Muscle layer of duodenum (tissue), 2 donors: ENCODE data around the gene STX8.
A peak's percentile ranks its signal among the peaks of the same experiment; 100 is the strongest.

Experiments
- H3K27ac ChIP-seq: one replicate; pipeline ENCODE4 v1.7.0; 2013; ENCODE audit warnings: mild to moderate bottlenecking, low read length
- H3K27me3 ChIP-seq: one replicate; pipeline ENCODE4 v1.7.0; 2013; ENCODE audit warnings: low read depth, mild to moderate bottlenecking, control low read depth, low read length
- H3K36me3 ChIP-seq, 2 donors: one replicate each; pipeline ENCODE4 v1.7.0; 2013; ENCODE audit warnings: low read length in 2 of 2, control low read depth in 1 of 2, mild to moderate bottlenecking in 1 of 2; ENCODE audit not compliant: insufficient read depth in 2 of 2, control insufficient read depth in 1 of 2
- H3K4me1 ChIP-seq, 2 donors: one replicate each; pipeline ENCODE4 v1.7.0; 2013; ENCODE audit warnings: low read length in 2 of 2, mild to moderate bottlenecking in 2 of 2, control low read depth in 1 of 2, moderate library complexity in 1 of 2; ENCODE audit not compliant: insufficient read depth in 2 of 2, control insufficient read depth in 1 of 2
- H3K4me3 ChIP-seq, 2 donors: one replicate each; pipeline ENCODE4 v1.7.0; 2013; ENCODE audit warnings: low read length in 2 of 2, low read depth in 1 of 2, mild to moderate bottlenecking in 1 of 2
- H3K9me3 ChIP-seq, 2 donors: one replicate each; pipeline ENCODE4 v1.7.0; 2013; ENCODE audit warnings: low read length in 2 of 2, control low read depth in 1 of 2, mild to moderate bottlenecking in 1 of 2; ENCODE audit not compliant: control insufficient read depth in 1 of 2
- donor health status: healthy.

The STX8 gene

GRCh38 chr17:9313346-9313745 is 262.3 kb downstream of the STX8 start:
- Histone ChIP-seq H3K4me1 (no peaks in the 10 kb centered on the region), H3K4me3 (no peak overlapping the region), H3K27ac (no peak overlapping the region), H3K9me3 (no peaks in the 10 kb centered on the region), H3K36me3 (no peaks in the 10 kb centered on the region), H3K27me3 (no peaks in the 10 kb centered on the region)

- Histone ChIP-seq H3K4me1 (peaks cover 0 to 4% of the 10 kb centered on the region in 2 donors), H3K9me3 (no peaks in the 10 kb centered on the region), H3K4me3 (no peak overlapping the region), H3K27ac (no peak overlapping the region), H3K36me3 (no peaks in the 10 kb centered on the region), H3K27me3 (no peaks in the 10 kb centered on the region)
Observed at GRCh38 chr17:9309216-9309615, 266.4 kb downstream of the STX8 start.

GRCh38 chr17:9308069-9308468 is 267.6 kb downstream of the STX8 start:
- Histone ChIP-seq H3K27me3 (no peaks in the 10 kb centered on the region), H3K4me3 (no peak overlapping the region), H3K9me3 (no peaks in the 10 kb centered on the region), H3K27ac (no peak overlapping the region), H3K36me3 (no peaks in the 10 kb centered on the region), H3K4me1 (peaks cover 0 to 4% of the 10 kb centered on the region in 2 donors)

- Histone ChIP-seq H3K4me3 (no peak overlapping the region), H3K36me3 (no peaks in the 10 kb centered on the region), H3K27me3 (no peaks in the 10 kb centered on the region), H3K9me3 (no peaks in the 10 kb centered on the region), H3K4me1 (peaks cover 0 to 4% of the 10 kb centered on the region in 2 donors), H3K27ac (no peak overlapping the region)
Observed at GRCh38 chr17:9307313-9307998, 268.2 kb downstream of the STX8 start.

GRCh38 chr17:9306086-9306485 is 269.5 kb downstream of the STX8 start:
- Histone ChIP-seq H3K4me1 (peaks cover 0 to 4% of the 10 kb centered on the region in 2 donors), H3K4me3 (no peak overlapping the region), H3K27ac (no peak overlapping the region)

GRCh38 chr17:9299695-9300094 is 275.9 kb downstream of the STX8 start:
- H3K27ac ChIP-seq: no peak overlapping the region
- peaks cover 0 to 4% of the 10 kb centered on the region in 2 donors for H3K4me1 ChIP-seq
- H3K27me3 ChIP-seq: no peaks in the 10 kb centered on the region
- no peaks in the 10 kb centered on the region for H3K9me3 ChIP-seq
- no peak overlapping the region for H3K4me3 ChIP-seq
- no peaks in the 10 kb centered on the region for H3K36me3 ChIP-seq

More at GRCh38 chr17:9306086-9306485, 269.5 kb downstream of the STX8 start:
- Histone ChIP-seq H3K36me3 (no peaks in the 10 kb centered on the region), H3K27me3 (no peaks in the 10 kb centered on the region), H3K9me3 (no peaks in the 10 kb centered on the region)

GRCh38 chr17:9298776-9299295 is 276.8 kb downstream of the STX8 start:
- no peaks in the 10 kb centered on the region for H3K9me3 ChIP-seq
- peaks cover 0 to 12% of the 10 kb centered on the region in 2 donors for H3K4me1 ChIP-seq

GRCh38 chr17:9298135-9298534 is 277.5 kb downstream of the STX8 start:
- H3K27me3 ChIP-seq: no peaks in the 10 kb centered on the region
- H3K27ac ChIP-seq: no peak overlapping the region
- H3K36me3 ChIP-seq: no peaks in the 10 kb centered on the region
- peaks cover 0 to 16% of the 10 kb centered on the region in 2 donors for H3K4me1 ChIP-seq
- H3K4me3 ChIP-seq: no peak overlapping the region
- no peaks in the 10 kb centered on the region for H3K9me3 ChIP-seq

More at GRCh38 chr17:9298776-9299295, 276.8 kb downstream of the STX8 start:
- Histone ChIP-seq H3K4me3 (no peak overlapping the region), H3K36me3 (no peaks in the 10 kb centered on the region), H3K27me3 (no peaks in the 10 kb centered on the region), H3K27ac (no peak overlapping the region)

GRCh38 chr17:9294661-9295210 is 280.9 kb downstream of the STX8 start:
- Histone ChIP-seq H3K4me3 (no peak overlapping the region), H3K9me3 (no peaks in the 10 kb centered on the region), H3K4me1 (peaks cover 8 to 31% of the 10 kb centered on the region in 2 donors), H3K27ac (no peak overlapping the region), H3K27me3 (no peaks in the 10 kb centered on the region), H3K36me3 (no peaks in the 10 kb centered on the region)

- Histone ChIP-seq H3K27ac (peak overlapping the region; percentile 79), H3K4me3 (no peak overlapping the region)
Observed at GRCh38 chr17:9292561-9292941, 283.1 kb downstream of the STX8 start.

GRCh38 chr17:9291912-9292560 is 283.6 kb downstream of the STX8 start:
- Histone ChIP-seq H3K4me3 (no peak overlapping the region), H3K27ac (peak overlapping the region; percentile 79), H3K9me3 (no peaks in the 10 kb centered on the region), H3K36me3 (no peaks in the 10 kb centered on the region), H3K27me3 (no peaks in the 10 kb centered on the region), H3K4me1 (peaks cover 8 to 31% of the 10 kb centered on the region in 2 donors)

More at GRCh38 chr17:9292561-9292941, 283.1 kb downstream of the STX8 start:
- Histone ChIP-seq H3K27me3 (no peaks in the 10 kb centered on the region), H3K9me3 (no peaks in the 10 kb centered on the region), H3K36me3 (no peaks in the 10 kb centered on the region), H3K4me1 (peaks cover 8 to 31% of the 10 kb centered on the region in 2 donors)
